HL-60 (cell line): Measurements from ENCODE around the gene TGFBI.

ENCODE experiments used
- DNase-seq, 2 experiments: peaks; one replicate each; pipeline ENCODE4 v3.0.0-alpha.2; 2010 to 2020; ENCODE audit warnings: low read depth in 1 of 2, low spot score in 1 of 2
- H3K27ac ChIP-seq: fragments of 250-450 bp; sonication (Bioruptor Pico); replicated peaks from 2 replicates; pipeline ENCODE4 v1.5.1; 2020; ENCODE audit warnings: mild to moderate bottlenecking, moderate library complexity
- H3K27me3 ChIP-seq: fragments of 250-450 bp; sonication (Bioruptor Pico); 2 replicates; pipeline ENCODE4 v1.5.1; 2021; ENCODE audit warnings: mild to moderate bottlenecking, moderate library complexity; ENCODE audit not compliant: insufficient read depth, poor library complexity, severe bottlenecking
- H3K4me3 ChIP-seq: replicated peaks from 2 replicates; pipeline ENCODE4 v1.5.1; 2011; ENCODE audit warnings: mild to moderate bottlenecking, control low read depth, low read length; ENCODE audit not compliant: insufficient read depth
- CTCF ChIP-seq: IDR thresholded peaks from one replicate; pipeline ENCODE4 v1.5.1; 2011; ENCODE audit warnings: low read length, control low read depth, inconsistent platforms; ENCODE audit not compliant: insufficient read depth
- GABPA ChIP-seq: IDR thresholded peaks from 2 replicates; pipeline ENCODE4 v1.6.1; 2012; ENCODE audit warnings: low read depth
- POLR2AphosphoS5 ChIP-seq: IDR thresholded peaks from 2 replicates; pipeline ENCODE4 v1.6.1; 2012; ENCODE audit warnings: low read depth
- REST ChIP-seq: IDR thresholded peaks from 2 replicates; pipeline ENCODE4 v1.6.1; 2012; ENCODE audit warnings: low read depth; ENCODE audit not compliant: insufficient replicate concordance
- SPI1 ChIP-seq: IDR thresholded peaks from 2 replicates; pipeline ENCODE4 v1.6.1; 2012; ENCODE audit warnings: low read depth, mild to moderate bottlenecking, borderline replicate concordance

Gene TGFBI

GRCh38 chr5:135980620-135981019, 48.2 kb upstream of the TGFBI start:
- H3K4me3 ChIP-seq = no peak overlapping the region
- TF ChIP-seq CTCF = no peak
- TF ChIP-seq POLR2AphosphoS5 = no peak
- TF ChIP-seq GABPA = no peak
- no peak for TF ChIP-seq SPI1
- TF ChIP-seq REST = no peak
- no peak for DNase-seq
- H3K27ac ChIP-seq = no peak overlapping the region
- H3K27me3 ChIP-seq = no peaks in the 10 kb centered on the region

- DNase-seq = no peak
- Histone ChIP-seq H3K27me3 (no peaks in the 10 kb centered on the region), H3K27ac (no peak overlapping the region), H3K4me3 (no peak overlapping the region)
- TF ChIP-seq GABPA (no peak), POLR2AphosphoS5 (no peak), SPI1 (no peak), REST (no peak), CTCF (no peak)
These were observed 42.8 kb upstream of the TGFBI start for GRCh38 chr5:135985951-135986350.

- Histone ChIP-seq H3K4me3 (no peak overlapping the region), H3K27ac (no peak overlapping the region), H3K27me3 (no peaks in the 10 kb centered on the region)
- TF ChIP-seq GABPA = no peak
- no peak for TF ChIP-seq CTCF
- no peak for TF ChIP-seq SPI1
- no peak for TF ChIP-seq POLR2AphosphoS5
- no peak for TF ChIP-seq REST
- DNase-seq = no peak
These were observed 42.4 kb upstream of the TGFBI start for GRCh38 chr5:135986401-135986800.
